SK-N-SH treated with all-trans-retinoic acid at 6 μM for 48 hours (cell line): Measurements from ENCODE around the gene HHAT.

Experiments
- ATAC-seq: fragments of 200-7000 bp; cut with Tn5 transposase; 3 replicates; pipeline ENCODE4 v1.9.1; 2020; ENCODE audit warnings: mild to moderate bottlenecking, moderate library complexity
- ARNTL ChIP-seq: fragments of 450-650 bp; formaldehyde crosslinking; IDR thresholded peaks from 2 replicates; pipeline ENCODE4 v1.5.0; 2020; ENCODE audit warnings: low read depth, mild to moderate bottlenecking, moderate library complexity, borderline replicate concordance
- CSRNP3 ChIP-seq: fragments of 250-450 bp; sonication (Bioruptor Pico); IDR thresholded peaks from 2 replicates; pipeline ENCODE4 v1.5.1; 2021; ENCODE audit warnings: mild to moderate bottlenecking, moderate library complexity
- ISL1 ChIP-seq: fragments of 250-450 bp; sonication (Bioruptor Pico); IDR thresholded peaks from 2 replicates; pipeline ENCODE4 v2.1.2; 2022; ENCODE audit warnings: mild to moderate bottlenecking, moderate library complexity
- OSR1 ChIP-seq: fragments of 250-450 bp; sonication (Bioruptor Pico); IDR thresholded peaks from 2 replicates; pipeline ENCODE4 v1.8.0; 2022; ENCODE audit warnings: moderate library complexity, mild to moderate bottlenecking, inconsistent platforms
- PATZ1 ChIP-seq: fragments of 250-450 bp; sonication (Bioruptor Pico); IDR thresholded peaks from 2 replicates; pipeline ENCODE4 v1.8.0; 2020; ENCODE audit warnings: mild to moderate bottlenecking, moderate library complexity, borderline replicate concordance
- POU6F1 ChIP-seq: fragments of 250-450 bp; sonication (Bioruptor Pico); IDR thresholded peaks from 2 replicates; pipeline ENCODE4 v1.8.0; 2021; ENCODE audit warnings: low read depth, mild to moderate bottlenecking, moderate library complexity, borderline replicate concordance
- PPARA ChIP-seq: fragments of 250-450 bp; sonication (Bioruptor Pico); IDR thresholded peaks from 2 replicates; pipeline ENCODE4 v1.5.0; 2020; ENCODE audit warnings: mild to moderate bottlenecking, borderline replicate concordance
- RARB ChIP-seq: fragments of 250-450 bp; sonication (Bioruptor Pico); IDR thresholded peaks from 2 replicates; pipeline ENCODE4 v1.8.0; 2021; ENCODE audit warnings: mild to moderate bottlenecking, moderate library complexity
- SNAI2 ChIP-seq: fragments of 250-450 bp; sonication (Bioruptor Pico); IDR thresholded peaks from 2 replicates; pipeline ENCODE4 v1.5.0; 2020; ENCODE audit warnings: mild to moderate bottlenecking, moderate library complexity
- TCF4 ChIP-seq: fragments of 250-450 bp; sonication (Bioruptor Pico); IDR thresholded peaks from 2 replicates; pipeline ENCODE4 v1.8.0; 2021; ENCODE audit warnings: mild to moderate bottlenecking, moderate library complexity, borderline replicate concordance
- TOX ChIP-seq: fragments of 250-450 bp; sonication (Bioruptor Pico); IDR thresholded peaks from 2 replicates; pipeline ENCODE4 v1.8.0; 2021; ENCODE audit warnings: mild to moderate bottlenecking, moderate library complexity, borderline replicate concordance
- TSHZ2 ChIP-seq: fragments of 250-450 bp; sonication (Bioruptor Pico); IDR thresholded peaks from 2 replicates; pipeline ENCODE4 v1.5.0; 2020; ENCODE audit warnings: mild to moderate bottlenecking, moderate library complexity
- ZFP3 ChIP-seq: fragments of 250-450 bp; sonication (Bioruptor Pico); IDR thresholded peaks from 2 replicates; pipeline ENCODE4 v1.5.0; 2020; ENCODE audit warnings: mild to moderate bottlenecking, moderate library complexity
- ZFP30 ChIP-seq: fragments of 450-650 bp; formaldehyde crosslinking; IDR thresholded peaks from 2 replicates; pipeline ENCODE4 v1.5.0; 2022; ENCODE audit warnings: mild to moderate bottlenecking, moderate library complexity
- ZNF70 ChIP-seq: fragments of 450-650 bp; formaldehyde crosslinking; IDR thresholded peaks from 2 replicates; pipeline ENCODE4 v1.5.0; 2020; ENCODE audit warnings: mild to moderate bottlenecking, moderate library complexity
- ZNF8 ChIP-seq: fragments of 450-650 bp; formaldehyde crosslinking; IDR thresholded peaks from 2 replicates; pipeline ENCODE4 v1.5.0; 2020; ENCODE audit warnings: mild to moderate bottlenecking, moderate library complexity

The HHAT gene

GRCh38 chr1:210335001-210335400 is 6.3 kb downstream of the HHAT start:
- TF ChIP-seq TOX (CRISPR knock-in tag) (no peak), ISL1 (CRISPR knock-in tag) (no peak), ZNF8 (no peak), TSHZ2 (CRISPR knock-in tag) (no peak), RARB (CRISPR knock-in tag) (no peak), ZFP30 (no peak), ZFP3 (CRISPR knock-in tag) (no peak), CSRNP3 (CRISPR knock-in tag) (no peak), TCF4 (CRISPR knock-in tag) (no peak), ARNTL (CRISPR knock-in tag) (no peak)
- no peak for ATAC-seq

GRCh38 chr1:210336362-210336761 is 7.7 kb downstream of the HHAT start:
- TF ChIP-seq ZNF70 (CRISPR knock-in tag): no peak
- no peak for TF ChIP-seq ISL1 (CRISPR knock-in tag)
- TF ChIP-seq OSR1 (CRISPR knock-in tag): no peak
- TF ChIP-seq TOX (CRISPR knock-in tag): no peak
- no peak for TF ChIP-seq TSHZ2 (CRISPR knock-in tag)
- no peak for TF ChIP-seq RARB (CRISPR knock-in tag)
- no peak for TF ChIP-seq PATZ1
- TF ChIP-seq PPARA (CRISPR knock-in tag): no peak
- no peak for TF ChIP-seq SNAI2 (CRISPR knock-in tag)
- no peak for TF ChIP-seq ARNTL (CRISPR knock-in tag)
- no peak for TF ChIP-seq POU6F1 (CRISPR knock-in tag)
- no peak for ATAC-seq

GRCh38 chr1:210339500-210339899 is 10.8 kb downstream of the HHAT start:
- TF ChIP-seq PPARA (CRISPR knock-in tag): no peak
- no peak for TF ChIP-seq TOX (CRISPR knock-in tag)
- TF ChIP-seq ZNF70 (CRISPR knock-in tag): no peak
- no peak for TF ChIP-seq CSRNP3 (CRISPR knock-in tag)
- TF ChIP-seq RARB (CRISPR knock-in tag): no peak
- TF ChIP-seq PATZ1: no peak
- ATAC-seq: no peak
